ENCODE data around the gene ZNF580. TPM values are rescaled to one million over a fixed set of nuclear protein-coding genes. Genes with fewer than 3 reads are reported as not detected.

Gene ZNF580
- total RNA-seq, 2 experiments from 2014 or later = 18.1 to 18.7 TPM

DNA sequence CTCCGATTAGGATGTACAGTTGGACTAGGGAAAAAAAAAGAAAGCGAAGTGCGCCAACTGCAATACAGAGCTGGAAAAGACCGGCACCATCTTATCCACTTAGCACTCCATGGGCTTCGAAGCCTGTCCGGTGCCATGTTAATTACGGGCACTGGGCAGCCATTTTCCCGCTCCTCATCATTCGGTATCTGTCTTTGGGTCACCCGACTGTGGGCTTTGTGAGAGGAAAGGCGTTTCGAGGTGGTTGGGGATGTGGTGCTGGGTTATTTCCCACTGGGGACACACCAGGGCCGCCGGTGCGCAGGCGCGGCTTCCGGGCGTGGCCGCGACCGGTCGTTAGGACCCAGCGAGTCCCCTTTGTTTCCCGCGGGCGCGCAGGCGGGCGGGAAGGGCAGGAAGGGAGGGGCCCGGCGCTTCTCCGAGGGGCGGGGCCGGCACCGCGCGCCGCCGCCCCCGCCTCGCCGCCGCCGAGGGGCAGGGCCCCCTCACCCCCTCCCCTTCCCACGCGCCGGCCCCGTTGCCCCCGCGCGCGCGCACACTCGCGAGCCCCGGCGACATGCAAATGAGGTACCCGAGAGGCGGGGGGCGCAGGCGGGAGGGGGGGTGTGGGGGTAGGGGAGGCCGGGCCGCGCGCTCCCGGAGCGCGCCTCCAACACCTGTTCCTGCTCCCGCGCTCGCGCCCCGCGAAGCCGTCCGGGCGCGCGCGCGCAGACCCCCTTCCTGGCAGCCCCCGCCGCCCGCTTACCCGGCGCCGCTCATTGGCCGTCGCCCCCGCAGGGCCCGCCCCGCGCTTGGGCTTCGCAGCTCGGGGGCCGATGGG lies 40.8 kb upstream of the ZNF580 start, which contains the start of gene ZNF524:
Gene ZNF524 (plus strand): TSS at position 447 of the 820 bp plus-strand sequence. CDS start 1,825 bp downstream, outside the sequence.
- CTCF ChIA-PET = interaction anchor here (0.5 to 3.7 kb wide), 5 partner anchors 24 to 793 kb away, joined by 3 to 11 read pairs (median 4); partner anchors contain the start of genes ZNF582 and ZNF784
- H3K4me1 Mint-ChIP-seq (ENCODE audit: low read depth) = peaks cover 33% of the 10 kb centered on the region
- intact Hi-C loops (cut with micrococcal nuclease) = loop anchor here (1.0 to 10.0 kb wide), 11 partner anchors 13 to 1136 kb away; partner anchors contain the start of genes KMT5C, PPP6R1, RPL28 and TNNT1
- peak within 1 kb of the TSS; percentile 99 for H3K27ac Mint-ChIP-seq
- DNase-seq = peak; percentile 86
- H3K36me3 Mint-ChIP-seq (ENCODE audit: low read depth) = peaks cover 29% of the 10 kb centered on the region
- no peaks in the 10 kb centered on the region for H3K27me3 Mint-ChIP-seq (ENCODE audit: low read depth)
- peak within 1 kb of the TSS; percentile 88 for H3K4me3 Mint-ChIP-seq
- peaks cover 2% of the 10 kb centered on the region for H3K9me3 Mint-ChIP-seq

DNA sequence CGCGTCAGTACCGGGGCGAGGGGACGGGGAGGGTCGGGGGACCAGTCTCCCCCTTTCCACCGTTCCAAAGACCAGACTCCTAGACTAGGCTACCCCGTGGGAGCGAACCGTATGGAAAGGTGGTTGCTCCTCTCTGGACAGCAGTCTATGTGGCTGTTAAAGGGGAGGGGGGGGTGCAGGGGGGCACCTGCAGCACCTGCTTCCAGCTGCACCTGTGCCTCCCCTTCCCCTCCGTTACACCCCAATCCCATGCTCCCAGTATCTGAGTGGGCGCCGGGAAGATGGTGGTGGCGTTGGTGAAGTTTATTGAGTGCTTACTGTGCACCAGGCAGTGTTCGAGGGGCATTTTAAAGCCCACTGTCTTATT lies 40.2 kb upstream of the ZNF580 start:
- peaks cover 23% of the 10 kb centered on the region for H3K36me3 Mint-ChIP-seq (ENCODE audit: low read depth)
- H3K27me3 Mint-ChIP-seq (ENCODE audit: low read depth) = no peaks in the 10 kb centered on the region
- CTCF ChIA-PET = interaction anchor here (0.5 to 3.7 kb wide), 2 partner anchors 32 to 793 kb away, joined by 4 to 11 read pairs; partner anchors contain the start of gene ZNF582
- H3K27ac Mint-ChIP-seq = peak overlapping the region; percentile 79
- peaks cover 2% of the 10 kb centered on the region for H3K9me3 Mint-ChIP-seq
- peak overlapping the region; percentile 82 for H3K4me3 Mint-ChIP-seq
- intact Hi-C loops (cut with micrococcal nuclease) = loop anchor here (10.0 kb wide), 1 partner anchor 456 kb away; the partner anchor contains the start of gene TNNT1
- no peak for DNase-seq
- H3K4me1 Mint-ChIP-seq (ENCODE audit: low read depth) = peaks cover 33% of the 10 kb centered on the region

DNA sequence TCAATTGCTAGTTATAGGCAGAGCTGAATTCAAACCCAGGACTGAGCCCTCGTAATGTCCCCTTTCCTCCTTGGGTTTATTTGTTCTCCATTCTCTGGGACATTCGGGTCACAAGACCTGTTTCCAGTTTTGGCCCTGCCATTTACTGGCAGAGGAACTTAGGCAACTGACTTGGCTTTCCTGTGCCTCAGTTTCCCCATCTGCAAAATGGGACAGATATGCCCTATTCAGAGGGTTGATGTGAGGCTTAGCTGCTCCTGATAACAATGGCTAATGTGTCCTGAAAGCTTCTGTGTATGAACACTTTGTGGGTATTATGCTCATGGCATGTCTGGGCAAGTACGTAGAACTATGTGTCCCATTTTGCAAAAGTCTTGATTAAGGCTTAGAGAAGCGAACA lies 39.7 kb upstream of the ZNF580 start:
- H3K4me1 Mint-ChIP-seq (ENCODE audit: low read depth) = peaks cover 34% of the 10 kb centered on the region
- H3K36me3 Mint-ChIP-seq (ENCODE audit: low read depth) = peaks cover 21% of the 10 kb centered on the region
- H3K4me3 Mint-ChIP-seq = peak overlapping the region; percentile 82
- intact Hi-C loops (cut with micrococcal nuclease) = loop anchor here (10.0 kb wide), 1 partner anchor 456 kb away; the partner anchor contains the start of gene TNNT1
- peaks cover 2% of the 10 kb centered on the region for H3K9me3 Mint-ChIP-seq
- no peak for DNase-seq
- no peaks in the 10 kb centered on the region for H3K27me3 Mint-ChIP-seq (ENCODE audit: low read depth)
- peak overlapping the region; percentile 79 for H3K27ac Mint-ChIP-seq
- CTCF ChIA-PET = interaction anchor here (0.5 to 3.7 kb wide), 2 partner anchors 32 to 792 kb away, joined by 4 to 11 read pairs; partner anchors contain the start of gene ZNF582

DNA sequence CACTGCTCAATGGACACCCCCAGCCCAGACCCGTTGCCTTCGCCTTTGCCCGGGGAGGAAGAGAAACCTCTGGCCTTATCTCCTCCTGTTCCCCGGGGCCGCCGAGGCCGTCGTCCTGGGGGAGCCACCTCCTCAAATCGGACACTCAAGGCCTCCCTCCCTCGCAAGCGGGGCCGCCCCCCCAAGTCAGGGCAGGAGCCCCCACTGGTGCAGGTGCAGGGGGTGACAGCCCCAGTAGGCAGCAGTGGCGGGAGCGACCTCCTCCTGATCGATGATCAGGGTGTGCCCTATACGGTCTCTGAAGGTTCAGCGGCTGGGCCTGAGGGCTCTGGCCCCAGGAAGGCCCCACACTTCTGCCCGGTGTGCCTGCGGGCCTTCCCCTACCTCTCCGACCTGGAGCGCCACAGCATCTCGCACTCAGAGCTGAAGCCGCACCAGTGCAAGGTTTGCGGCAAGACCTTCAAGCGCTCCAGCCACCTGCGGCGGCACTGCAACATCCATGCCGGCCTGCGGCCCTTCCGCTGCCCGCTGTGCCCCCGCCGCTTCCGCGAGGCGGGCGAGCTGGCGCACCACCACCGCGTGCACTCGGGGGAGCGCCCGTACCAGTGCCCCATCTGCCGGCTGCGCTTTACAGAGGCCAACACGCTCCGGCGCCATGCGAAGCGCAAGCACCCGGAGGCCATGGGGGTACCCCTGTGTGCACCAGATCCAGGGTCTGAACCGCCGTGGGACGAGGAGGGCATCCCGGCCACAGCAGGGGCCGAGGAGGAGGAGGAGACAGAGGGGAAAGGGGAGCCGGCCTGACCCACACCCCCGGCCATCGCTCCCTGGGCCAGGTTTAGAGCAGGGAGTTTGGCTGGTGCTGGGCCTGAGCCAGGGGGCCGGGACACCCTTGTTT lies 38.4 kb upstream of the ZNF580 start:
- CTCF ChIA-PET = interaction anchor here (3.7 kb wide), 1 partner anchor 31 kb away, joined by 11 read pairs; no protein-coding TSS in a partner anchor
- peaks cover 2% of the 10 kb centered on the region for H3K9me3 Mint-ChIP-seq
- H3K27ac Mint-ChIP-seq = peak overlapping the region; percentile 79
- no peaks in the 10 kb centered on the region for H3K27me3 Mint-ChIP-seq (ENCODE audit: low read depth)
- intact Hi-C loops (cut with micrococcal nuclease) = loop anchor here (10.0 kb wide), 1 partner anchor 458 kb away; the partner anchor contains the start of gene TNNT1
- DNase-seq = no peak
- peaks cover 16% of the 10 kb centered on the region for H3K36me3 Mint-ChIP-seq (ENCODE audit: low read depth)
- peak overlapping the region; percentile 82 for H3K4me3 Mint-ChIP-seq
- H3K4me1 Mint-ChIP-seq (ENCODE audit: low read depth) = peaks cover 43% of the 10 kb centered on the region

DNA sequence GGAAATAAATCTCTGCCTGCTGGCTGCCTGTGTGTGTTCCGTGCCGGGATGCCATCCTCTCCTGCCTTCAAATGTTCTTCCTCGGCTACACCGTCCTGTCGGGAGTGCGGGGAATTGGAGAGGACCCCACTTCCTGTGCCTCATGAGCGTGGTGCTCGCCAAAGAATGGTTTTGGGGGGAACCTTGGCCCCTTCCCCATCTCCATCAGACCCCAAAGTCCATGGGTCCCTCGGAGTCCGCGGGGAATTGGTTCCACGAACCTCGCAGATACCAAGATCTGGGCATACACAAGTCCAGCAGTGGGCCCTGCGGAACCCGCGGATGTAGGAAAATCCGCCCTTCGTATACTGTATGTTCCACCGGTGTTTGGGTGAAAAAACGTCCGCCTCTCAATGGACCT lies 37.7 kb upstream of the ZNF580 start:
- Mint-ChIP-seq H3K36me3 (ENCODE audit: low read depth) (peaks cover 19% of the 10 kb centered on the region), H3K4me1 (ENCODE audit: low read depth) (peaks cover 49% of the 10 kb centered on the region), H3K27ac (peak overlapping the region; percentile 68), H3K9me3 (peaks cover 2% of the 10 kb centered on the region), H3K4me3 (peak overlapping the region; percentile 86), H3K27me3 (ENCODE audit: low read depth) (no peaks in the 10 kb centered on the region)
- CTCF ChIA-PET = no interaction called here
- intact Hi-C loops (cut with micrococcal nuclease) = loop anchor here (10.0 kb wide), 1 partner anchor 458 kb away; the partner anchor contains the start of gene TNNT1
- DNase-seq = no peak

DNA sequence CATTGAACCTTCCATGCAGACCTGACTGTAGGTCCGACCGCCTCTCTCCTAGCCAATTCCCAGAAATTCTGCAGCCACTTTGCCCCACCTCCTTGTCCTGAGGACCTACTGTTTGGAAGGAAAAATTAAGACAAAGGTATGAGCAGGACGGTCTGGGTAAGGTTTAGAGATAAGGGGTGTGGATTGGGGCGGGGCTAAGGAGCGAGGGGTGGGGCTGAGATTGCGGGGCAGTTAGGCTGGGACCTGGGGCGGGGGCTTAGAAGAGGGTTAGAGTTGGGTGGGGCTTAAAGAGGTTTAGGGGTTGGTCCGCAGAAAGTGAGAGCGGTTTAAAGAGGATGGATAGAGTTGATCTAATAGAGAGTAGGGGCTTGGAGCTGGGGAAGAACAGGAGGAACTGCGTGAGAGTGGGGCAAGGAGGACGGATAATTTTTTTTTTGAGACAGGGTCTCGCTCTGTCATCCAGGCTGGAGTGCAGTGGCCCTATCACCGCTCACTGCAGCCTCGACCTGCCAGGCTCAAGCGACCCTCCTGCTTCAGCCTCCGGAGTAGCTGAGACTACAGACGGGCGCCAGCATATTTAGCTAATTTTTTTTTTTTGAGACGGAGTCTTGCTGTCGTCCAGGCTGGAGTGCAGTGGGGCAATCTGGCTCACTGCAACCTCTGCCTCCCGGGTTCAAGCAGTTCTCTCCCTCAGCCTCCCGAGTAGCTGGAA lies 37.1 kb upstream of the ZNF580 start:
- intact Hi-C loops (cut with micrococcal nuclease) = loop anchor here (2.0 to 10.0 kb wide), 2 partner anchors 459 to 487 kb away; partner anchors contain the start of genes PPP1R12C and TNNT1
- peak overlapping the region; percentile 86 for H3K4me3 Mint-ChIP-seq
- peak overlapping the region; percentile 96 for H3K27ac Mint-ChIP-seq
- H3K27me3 Mint-ChIP-seq (ENCODE audit: low read depth) = no peaks in the 10 kb centered on the region
- CTCF ChIA-PET = interaction anchor here (0.7 kb wide), 2 partner anchors 20 to 35 kb away, joined by 3 to 5 read pairs; no protein-coding TSS in a partner anchor
- H3K4me1 Mint-ChIP-seq (ENCODE audit: low read depth) = peaks cover 49% of the 10 kb centered on the region
- peaks cover 2% of the 10 kb centered on the region for H3K9me3 Mint-ChIP-seq
- peaks cover 17% of the 10 kb centered on the region for H3K36me3 Mint-ChIP-seq (ENCODE audit: low read depth)
- DNase-seq = no peak

- Mint-ChIP-seq H3K36me3 (ENCODE audit: low read depth) (peaks cover 21% of the 10 kb centered on the region), H3K4me3 (peak overlapping the region; percentile 86), H3K27me3 (ENCODE audit: low read depth) (no peaks in the 10 kb centered on the region), H3K27ac (peak overlapping the region; percentile 96), H3K4me1 (ENCODE audit: low read depth) (peaks cover 52% of the 10 kb centered on the region), H3K9me3 (no peaks in the 10 kb centered on the region)
- CTCF ChIA-PET = interaction anchor here (0.7 to 3.0 kb wide), 11 partner anchors 14 to 137 kb away, joined by 3 to 41 read pairs (median 6); partner anchors contain the start of genes NAT14, ZNF579 and ZNF784
- DNase-seq = peak; percentile 100
- intact Hi-C loops (cut with micrococcal nuclease) = loop anchor here (1.0 to 10.0 kb wide), 6 partner anchors 19 to 488 kb away; partner anchors contain the start of genes PPP1R12C, TNNT1, ZNF580 and ZNF581
These were observed 35.6 kb upstream of the ZNF580 start for GRCh38 chr19:55605207-55605636.

DNA sequence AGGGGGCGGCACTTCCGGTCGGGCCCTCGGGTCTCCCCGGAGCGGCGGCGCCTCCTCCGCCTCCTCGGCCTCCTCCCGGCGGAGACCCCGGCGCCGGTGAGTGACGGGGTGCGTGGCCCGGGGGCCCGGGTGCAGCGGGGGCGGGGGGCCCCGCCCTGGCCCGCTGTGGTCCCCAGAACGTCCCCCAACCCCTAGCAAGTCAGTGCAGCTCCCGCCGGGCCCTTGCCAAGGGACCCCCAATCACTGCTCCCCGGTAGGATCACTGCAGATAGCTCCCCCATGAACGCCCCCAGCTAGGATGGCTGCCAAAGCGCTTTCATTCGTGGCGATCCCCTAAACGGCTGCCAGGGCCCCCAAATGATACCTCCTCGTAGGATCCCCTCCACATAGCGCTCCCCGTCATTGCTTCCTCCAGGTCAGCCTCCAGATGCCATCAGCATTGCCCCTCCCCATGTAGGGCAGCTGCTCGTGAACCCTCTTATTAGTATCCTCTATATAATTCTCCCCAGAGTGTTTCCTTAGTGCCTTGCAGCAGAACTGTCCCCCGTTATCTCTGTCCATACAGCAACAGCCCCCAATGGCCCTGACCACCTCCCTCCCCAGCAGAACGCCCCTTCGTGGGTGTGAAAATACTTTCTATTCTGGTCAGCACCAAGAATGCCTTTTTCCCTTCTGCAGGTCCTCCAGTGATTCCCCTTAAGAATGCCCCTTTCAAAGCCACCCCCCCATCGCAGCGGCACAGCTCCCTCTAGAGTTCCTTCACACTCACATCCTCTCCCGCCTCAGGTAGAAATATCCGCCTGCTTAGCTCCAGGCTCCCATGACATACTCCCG lies 34.9 kb upstream of the ZNF580 start, which contains the start of gene ZNF865:
Gene ZNF865 (plus strand): TSS at position 11 of the 834 bp plus-strand sequence. CDS start 7,972 bp downstream, outside the sequence.
- peaks cover 58% of the 10 kb centered on the region for H3K4me1 Mint-ChIP-seq (ENCODE audit: low read depth)
- CTCF ChIA-PET = interaction anchor here (0.5 to 3.0 kb wide), 18 partner anchors 12 to 187 kb away, joined by 3 to 41 read pairs (median 4); partner anchors contain the start of genes NAT14, ZNF579 and ZNF784
- peak; percentile 89 for DNase-seq
- no peaks in the 10 kb centered on the region for H3K27me3 Mint-ChIP-seq (ENCODE audit: low read depth)
- peak within 1 kb of the TSS; percentile 89 for H3K4me3 Mint-ChIP-seq
- peaks cover 21% of the 10 kb centered on the region for H3K36me3 Mint-ChIP-seq (ENCODE audit: low read depth)
- intact Hi-C loops (cut with micrococcal nuclease) = loop anchor here (1.0 to 10.0 kb wide), 9 partner anchors 18 to 489 kb away; partner anchors contain the start of genes ISOC2, PPP1R12C, TNNT1 and U2AF2
- peak within 1 kb of the TSS; percentile 96 for H3K27ac Mint-ChIP-seq
- H3K9me3 Mint-ChIP-seq = no peaks in the 10 kb centered on the region

DNA sequence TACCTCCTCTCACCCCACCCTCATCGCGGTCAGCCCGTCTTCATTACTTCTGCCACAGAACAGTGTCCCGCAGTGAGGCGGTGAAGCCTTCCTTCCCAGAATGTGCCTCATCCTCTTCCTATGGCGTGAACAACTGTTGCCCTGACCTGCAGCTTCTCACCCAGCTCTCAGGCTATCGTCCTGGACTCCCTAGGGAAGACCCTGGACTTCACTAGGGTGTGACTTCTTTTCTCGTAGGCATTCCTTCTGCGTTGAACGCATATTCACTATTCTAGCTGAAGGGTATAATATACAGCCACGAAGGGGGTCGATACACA lies 34.4 kb upstream of the ZNF580 start:
- H3K36me3 Mint-ChIP-seq (ENCODE audit: low read depth) = peaks cover 21% of the 10 kb centered on the region
- CTCF ChIA-PET = interaction anchor here (0.5 to 3.0 kb wide), 17 partner anchors 11 to 186 kb away, joined by 3 to 41 read pairs (median 5); partner anchors contain the start of genes NAT14, ZNF579 and ZNF784
- intact Hi-C loops (cut with micrococcal nuclease) = loop anchor here (1.0 to 10.0 kb wide), 5 partner anchors 36 to 462 kb away; partner anchors contain the start of genes ISOC2, TNNT1, U2AF2 and ZNF580
- peak overlapping the region; percentile 89 for H3K4me3 Mint-ChIP-seq
- no peak for DNase-seq
- no peaks in the 10 kb centered on the region for H3K9me3 Mint-ChIP-seq
- no peaks in the 10 kb centered on the region for H3K27me3 Mint-ChIP-seq (ENCODE audit: low read depth)
- H3K4me1 Mint-ChIP-seq (ENCODE audit: low read depth) = peaks cover 58% of the 10 kb centered on the region
- peak overlapping the region; percentile 93 for H3K27ac Mint-ChIP-seq

- intact Hi-C loops (cut with micrococcal nuclease) = loop anchor here (1.0 to 10.0 kb wide), 5 partner anchors 35 to 462 kb away; partner anchors contain the start of genes ISOC2, TNNT1, U2AF2 and ZNF580
- CTCF ChIA-PET = interaction anchor here (0.5 to 3.0 kb wide), 17 partner anchors 11 to 186 kb away, joined by 3 to 41 read pairs (median 5); partner anchors contain the start of genes NAT14, ZNF579 and ZNF784
- Mint-ChIP-seq H3K36me3 (ENCODE audit: low read depth) (peaks cover 21% of the 10 kb centered on the region), H3K9me3 (no peaks in the 10 kb centered on the region), H3K4me3 (peak overlapping the region; percentile 89), H3K4me1 (ENCODE audit: low read depth) (peaks cover 59% of the 10 kb centered on the region), H3K27ac (peak overlapping the region; percentile 93), H3K27me3 (ENCODE audit: low read depth) (no peaks in the 10 kb centered on the region)
- no peak for DNase-seq
These were observed 34.0 kb upstream of the ZNF580 start for GRCh38 chr19:55606817-55607216.

Measured in activated naive CD4-positive, alpha-beta T cell treated with anti-CD3 and anti-CD28 coated beads for 36 hours (primary cell).